EH (cell line): ENCODE results near the gene PSME2.
A peak's percentile ranks its signal among the peaks of the same experiment; 100 is the strongest.

Source experiments
- DNase-seq: peaks from one replicate; pipeline ENCODE4 v3.0.0-alpha.2; 2015; ENCODE audit warnings: low read depth

The PSME2 gene

DNA sequence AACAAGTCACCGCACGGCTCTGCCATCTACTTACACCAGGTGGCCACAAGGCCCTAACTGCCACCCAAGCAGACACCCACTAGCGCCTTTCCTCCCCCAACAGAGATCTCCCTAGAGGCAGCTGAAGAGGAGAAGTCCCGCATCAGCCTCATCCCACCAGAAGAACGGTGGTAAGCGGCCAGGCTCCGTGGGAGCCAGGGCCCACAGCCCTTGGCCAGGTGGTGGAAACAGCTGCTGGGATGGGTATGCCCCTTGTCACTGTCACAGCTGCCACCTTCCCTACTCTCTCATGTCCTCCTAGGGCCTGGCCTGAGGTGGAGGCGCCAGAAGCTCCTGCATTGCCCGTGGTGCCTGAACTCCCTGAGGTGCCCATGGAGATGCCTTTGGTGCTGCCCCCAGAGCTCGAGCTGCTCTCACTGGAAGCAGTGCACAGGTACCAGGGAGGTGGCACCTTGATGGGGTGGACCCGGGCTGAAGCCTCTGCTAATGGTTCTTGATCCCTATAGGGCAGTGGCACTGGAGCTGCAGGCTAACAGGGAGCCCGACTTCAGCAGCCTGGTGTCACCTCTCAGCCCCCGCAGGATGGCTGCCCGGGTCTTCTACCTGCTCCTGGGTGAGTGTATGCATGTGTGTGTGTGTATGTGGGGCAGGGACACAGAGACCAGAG, 33.0 kb upstream of the PSME2 start:
- DNase-seq: no peak

DNA sequence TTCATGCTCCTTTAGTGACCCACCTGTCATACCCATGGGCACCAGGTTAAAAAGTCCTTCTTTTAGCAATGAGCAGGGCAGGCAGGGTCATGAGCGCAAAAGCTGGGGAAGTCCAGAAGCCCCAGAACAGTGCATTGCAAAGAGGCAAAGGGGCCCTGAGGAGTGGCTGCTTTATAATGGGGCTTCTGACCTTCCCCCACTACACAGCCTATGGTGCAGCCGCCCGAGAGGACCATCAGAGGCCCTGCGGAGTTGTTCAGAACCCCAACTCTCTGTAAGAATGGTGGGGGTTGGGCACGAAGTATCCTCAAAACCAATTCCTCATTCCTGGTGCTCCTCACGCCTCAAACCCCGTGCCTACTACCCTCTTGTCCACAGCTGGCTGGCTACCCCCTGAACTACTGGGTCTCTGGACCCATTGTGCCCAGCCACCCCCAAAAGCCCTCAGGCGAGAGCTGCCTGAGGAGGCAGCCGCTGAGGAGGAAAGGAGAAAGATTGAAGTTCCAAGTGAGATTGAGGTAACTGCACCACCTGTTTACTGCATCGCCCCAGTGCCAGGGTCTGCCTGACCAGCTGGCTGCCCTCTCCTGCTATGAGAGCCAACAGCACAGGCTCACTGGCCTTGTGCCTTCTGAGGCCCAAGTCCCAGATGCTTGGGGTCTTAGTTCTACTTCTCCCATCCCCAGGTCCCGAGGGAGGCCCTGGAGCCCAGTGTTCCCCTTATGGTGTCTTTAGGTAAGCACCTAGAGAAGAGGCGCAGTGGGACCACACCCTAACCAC, 32.2 kb upstream of the PSME2 start:
- DNase-seq: no peak

DNA sequence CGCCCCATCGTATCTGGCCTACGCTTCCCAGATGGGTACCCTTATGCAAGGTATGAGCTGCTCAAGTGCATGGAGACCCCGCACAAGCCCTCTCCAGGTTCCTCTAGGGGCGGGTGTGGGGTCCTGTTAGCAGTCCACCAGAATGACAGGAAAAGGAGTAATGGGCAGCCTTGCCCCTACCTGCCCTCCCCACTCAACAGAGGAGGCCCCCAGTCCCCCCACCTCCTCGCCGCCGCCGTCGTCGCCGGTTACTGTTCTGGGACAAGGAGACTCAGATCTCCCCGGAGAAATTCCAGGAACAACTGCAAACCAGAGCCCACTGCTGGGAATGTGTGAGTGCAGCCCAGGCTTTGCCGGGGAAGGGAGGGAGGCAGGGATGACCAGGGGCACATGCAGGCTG, 31.5 kb upstream of the PSME2 start:
- no peak for DNase-seq

DNA sequence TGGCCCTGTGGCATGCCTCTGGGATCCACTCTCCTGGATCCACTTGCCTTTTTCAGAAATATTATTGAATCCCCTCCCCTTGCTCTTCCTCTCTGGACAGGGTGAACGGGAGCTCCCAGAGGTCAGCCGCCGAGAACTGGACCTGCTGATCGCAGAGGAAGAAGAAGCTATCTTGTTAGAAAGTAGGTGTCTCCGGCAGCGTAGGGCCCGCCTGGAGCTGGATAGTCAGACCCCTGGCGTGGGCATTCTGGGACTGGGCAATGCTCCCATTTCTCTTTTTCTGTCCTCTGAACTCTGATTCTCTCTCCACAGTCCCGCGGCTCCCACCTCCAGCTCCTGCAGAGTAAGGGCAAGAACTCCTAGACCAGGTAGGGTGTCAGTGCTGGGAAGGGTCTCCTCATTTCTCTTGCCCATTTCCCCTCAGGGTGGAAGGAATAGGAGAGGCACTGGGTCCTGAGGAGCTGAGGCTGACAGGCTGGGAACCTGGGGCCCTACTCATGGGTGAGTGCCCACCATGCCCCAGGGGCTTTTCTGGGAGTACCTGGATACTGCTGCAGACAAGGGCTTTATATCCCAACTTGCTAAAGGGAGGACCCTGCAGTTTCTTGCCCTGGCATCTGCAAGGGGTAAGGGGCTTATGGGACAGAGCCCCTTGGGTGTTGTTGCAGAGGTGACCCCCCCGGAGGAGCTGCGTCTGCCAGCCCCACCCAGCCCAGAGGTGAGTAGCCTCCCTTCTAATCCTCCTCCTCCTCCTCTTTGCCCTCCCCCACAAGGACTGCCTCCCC, 30.8 kb upstream of the PSME2 start:
- no peak for DNase-seq

DNA sequence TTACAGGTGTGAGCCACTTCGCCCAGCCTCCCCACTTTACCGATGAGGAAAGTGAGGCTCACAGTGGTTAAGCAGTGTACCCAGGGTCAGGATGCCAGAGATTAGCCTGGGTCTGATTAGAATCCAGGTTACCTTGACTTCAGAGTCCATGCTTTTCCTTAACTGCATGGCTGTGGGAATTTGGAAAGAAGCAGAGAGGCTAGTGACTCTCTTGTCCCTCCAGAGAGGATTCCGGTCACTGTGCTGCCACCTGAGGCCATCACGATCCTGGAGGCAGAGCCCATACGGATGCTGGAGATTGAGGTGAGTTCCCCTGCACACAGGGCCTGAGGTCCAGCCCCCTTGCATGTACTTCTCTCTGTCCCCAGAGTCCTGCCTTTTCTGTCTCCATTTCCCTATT, 30.2 kb upstream of the PSME2 start:
- no peak for DNase-seq

DNA sequence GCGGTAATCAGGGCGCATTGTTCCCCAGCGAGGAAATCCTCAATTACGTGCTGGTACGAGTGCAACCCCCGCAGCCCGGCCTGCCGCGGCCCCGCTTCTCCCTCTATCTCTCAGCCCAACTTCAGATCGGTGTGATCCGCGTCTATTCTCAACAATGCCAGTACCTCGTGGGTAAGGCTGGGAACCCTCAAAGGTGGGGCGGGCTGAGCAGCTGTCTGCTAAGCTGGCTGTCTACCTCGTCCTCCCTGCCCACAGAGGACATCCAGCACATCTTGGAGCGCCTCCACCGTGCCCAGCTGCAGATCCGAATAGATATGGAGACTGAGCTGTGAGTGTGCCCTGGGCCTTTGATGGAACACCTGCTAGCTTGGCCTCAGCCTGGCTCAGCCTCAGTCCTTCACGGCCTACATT, 26.5 kb upstream of the PSME2 start:
- DNase-seq: no peak

DNA sequence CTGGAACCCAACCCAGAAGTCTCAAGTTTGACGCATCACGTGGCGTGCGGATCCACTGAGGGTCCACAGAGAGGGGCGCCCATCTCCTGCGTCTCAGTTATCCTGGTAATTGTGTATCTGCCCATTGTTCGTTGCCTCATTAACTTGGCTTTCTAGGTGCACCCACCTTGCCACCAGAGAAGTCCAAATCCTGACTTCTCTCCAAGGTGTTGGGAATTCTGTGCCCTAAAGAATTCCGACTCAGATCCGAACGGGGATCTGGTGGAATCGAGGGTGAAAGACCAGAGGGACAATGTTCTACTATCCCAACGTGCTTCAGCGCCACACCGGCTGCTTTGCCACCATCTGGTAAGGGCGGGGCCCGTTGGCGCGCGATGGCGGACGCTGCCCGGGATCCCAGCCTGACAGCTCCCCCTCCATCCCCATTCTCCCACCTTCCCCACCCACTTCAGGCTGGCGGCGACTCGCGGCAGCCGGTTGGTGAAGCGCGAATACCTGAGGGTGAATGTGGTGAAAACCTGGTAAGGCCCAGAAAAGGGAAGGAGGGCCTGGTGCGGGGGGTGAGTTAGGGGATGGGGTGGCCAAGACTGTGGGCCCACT, 26.0 kb upstream of the PSME2 start:
- DNase-seq: no peak

DNA sequence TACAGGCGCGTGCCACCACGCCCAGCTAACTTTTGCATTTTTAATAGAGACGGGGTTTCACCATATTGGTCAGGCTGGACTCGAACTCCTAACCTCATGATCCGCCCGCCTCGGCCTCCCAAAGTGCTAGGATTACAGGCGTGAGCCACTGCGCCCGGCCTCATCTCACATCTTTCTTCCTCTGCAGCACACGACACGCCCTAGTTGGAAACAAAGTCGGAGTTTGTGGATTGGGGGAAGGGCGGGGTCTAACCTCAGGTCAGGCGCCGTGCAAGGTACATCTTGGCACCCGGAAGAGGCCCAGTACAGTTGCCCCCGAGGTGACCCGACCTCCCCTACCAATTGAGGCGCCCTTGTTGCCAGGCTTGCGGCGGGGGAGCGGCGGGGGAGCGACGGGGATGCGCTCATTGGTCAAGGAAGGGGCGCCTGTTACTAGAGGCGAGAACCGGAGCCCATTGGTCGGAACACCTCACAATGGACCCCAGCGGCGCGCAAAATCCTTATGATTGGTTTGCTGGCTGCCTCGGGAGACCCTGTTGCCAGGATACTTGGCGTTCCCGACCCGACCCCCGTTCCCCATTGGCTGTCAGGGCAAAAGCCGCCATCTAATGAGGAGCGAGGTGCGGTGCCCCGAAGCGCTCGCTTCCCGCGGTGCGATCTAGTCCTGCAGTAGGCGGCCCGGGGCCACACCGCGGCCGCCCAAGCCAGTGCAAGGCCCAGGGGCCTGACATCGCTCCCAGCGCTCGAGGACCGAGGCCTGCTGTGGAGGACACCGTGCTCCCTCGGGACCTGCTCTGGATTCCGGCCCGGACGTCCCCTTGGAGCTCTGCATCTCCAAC, 25.2 kb upstream of the PSME2 start, which contains the start of gene REC8:
Gene REC8 (plus strand): TSS at position 659 of the 839 bp plus-strand sequence. CDS start 473 bp downstream, outside the sequence.
- no peak for DNase-seq

DNA sequence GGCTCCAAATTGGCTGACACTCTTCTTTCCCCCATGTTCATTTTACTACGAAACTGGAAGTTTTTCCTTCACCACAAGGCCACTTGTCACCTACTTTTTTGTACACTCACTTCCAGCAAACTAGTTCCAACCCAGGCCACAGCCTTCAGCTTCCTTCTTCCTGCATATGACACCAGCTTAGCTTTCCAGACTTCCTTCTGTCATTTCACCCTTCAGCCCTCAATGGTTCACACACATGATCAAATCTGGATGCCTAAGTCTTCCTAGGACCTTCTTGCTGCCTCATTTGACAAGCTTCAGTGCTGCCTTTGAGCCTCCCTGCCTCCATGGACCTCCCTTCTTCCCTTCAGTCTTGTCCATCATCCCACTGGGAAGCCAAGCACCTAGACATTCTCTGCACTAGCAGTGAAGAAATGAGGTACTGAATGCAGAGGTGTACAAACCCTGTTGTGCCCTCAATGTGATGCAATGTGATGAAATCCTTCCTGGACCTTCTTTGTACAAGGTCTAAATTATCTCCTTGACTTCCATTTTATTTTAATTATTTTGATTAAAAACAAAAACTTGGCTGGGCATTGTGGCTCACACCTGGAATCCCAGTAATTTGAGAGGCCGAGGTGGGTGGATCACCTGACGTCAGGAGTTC, 21.2 kb upstream of the PSME2 start:
- no peak for DNase-seq

DNA sequence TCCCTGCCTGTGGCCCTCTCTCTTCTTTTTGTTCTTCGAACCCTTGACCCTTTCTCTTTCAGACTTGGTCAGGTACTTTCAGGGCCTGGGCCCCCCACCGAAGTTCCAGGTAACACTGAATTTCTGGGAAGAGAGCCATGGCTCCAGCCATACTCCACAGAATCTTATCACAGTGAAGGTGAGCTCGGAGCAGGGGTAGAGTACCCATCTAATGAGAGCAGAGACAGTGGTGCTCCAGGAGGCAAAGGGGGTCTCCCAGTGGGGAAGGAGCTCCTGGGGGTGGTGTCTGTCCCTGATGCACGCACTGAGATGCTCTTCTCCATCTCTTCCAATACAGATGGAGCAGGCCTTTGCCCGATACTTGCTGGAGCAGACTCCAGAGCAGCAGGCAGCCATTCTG, 19.4 kb upstream of the PSME2 start:
- no peak for DNase-seq

DNA sequence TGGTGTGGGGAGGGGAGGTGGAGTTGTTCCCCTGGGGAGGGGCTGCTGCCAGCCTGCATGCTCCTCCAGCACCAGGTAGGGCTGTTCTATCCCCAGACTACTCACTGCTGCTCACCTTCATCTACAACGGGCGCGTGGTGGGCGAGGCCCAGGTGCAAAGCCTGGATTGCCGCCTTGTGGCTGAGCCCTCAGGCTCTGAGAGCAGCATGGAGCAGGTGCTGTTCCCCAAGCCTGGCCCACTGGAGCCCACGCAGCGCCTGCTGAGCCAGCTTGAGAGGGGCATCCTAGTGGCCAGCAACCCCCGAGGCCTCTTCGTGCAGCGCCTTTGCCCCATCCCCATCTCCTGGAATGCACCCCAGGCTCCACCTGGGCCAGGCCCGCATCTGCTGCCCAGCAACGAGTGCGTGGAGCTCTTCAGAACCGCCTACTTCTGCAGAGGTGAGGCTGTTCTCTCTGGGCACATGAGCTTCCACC, 18.1 kb upstream of the PSME2 start:
- no peak for DNase-seq

DNA sequence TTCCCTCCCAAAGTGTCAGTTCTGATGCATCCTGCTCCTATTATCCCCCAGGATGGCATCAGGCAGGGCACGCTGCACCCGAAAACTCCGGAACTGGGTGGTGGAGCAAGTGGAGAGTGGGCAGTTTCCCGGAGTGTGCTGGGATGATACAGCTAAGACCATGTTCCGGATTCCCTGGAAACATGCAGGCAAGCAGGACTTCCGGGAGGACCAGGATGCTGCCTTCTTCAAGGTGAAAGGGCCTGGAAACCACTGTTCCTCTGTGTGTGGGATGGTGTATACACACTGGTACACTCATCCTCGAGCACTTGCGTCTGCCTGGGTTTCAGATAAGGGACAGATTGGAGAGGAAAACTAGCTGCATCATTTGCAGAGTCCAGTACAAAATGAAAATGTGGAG, 15.7 kb upstream of the PSME2 start:
- DNase-seq: peak; percentile 43

DNA sequence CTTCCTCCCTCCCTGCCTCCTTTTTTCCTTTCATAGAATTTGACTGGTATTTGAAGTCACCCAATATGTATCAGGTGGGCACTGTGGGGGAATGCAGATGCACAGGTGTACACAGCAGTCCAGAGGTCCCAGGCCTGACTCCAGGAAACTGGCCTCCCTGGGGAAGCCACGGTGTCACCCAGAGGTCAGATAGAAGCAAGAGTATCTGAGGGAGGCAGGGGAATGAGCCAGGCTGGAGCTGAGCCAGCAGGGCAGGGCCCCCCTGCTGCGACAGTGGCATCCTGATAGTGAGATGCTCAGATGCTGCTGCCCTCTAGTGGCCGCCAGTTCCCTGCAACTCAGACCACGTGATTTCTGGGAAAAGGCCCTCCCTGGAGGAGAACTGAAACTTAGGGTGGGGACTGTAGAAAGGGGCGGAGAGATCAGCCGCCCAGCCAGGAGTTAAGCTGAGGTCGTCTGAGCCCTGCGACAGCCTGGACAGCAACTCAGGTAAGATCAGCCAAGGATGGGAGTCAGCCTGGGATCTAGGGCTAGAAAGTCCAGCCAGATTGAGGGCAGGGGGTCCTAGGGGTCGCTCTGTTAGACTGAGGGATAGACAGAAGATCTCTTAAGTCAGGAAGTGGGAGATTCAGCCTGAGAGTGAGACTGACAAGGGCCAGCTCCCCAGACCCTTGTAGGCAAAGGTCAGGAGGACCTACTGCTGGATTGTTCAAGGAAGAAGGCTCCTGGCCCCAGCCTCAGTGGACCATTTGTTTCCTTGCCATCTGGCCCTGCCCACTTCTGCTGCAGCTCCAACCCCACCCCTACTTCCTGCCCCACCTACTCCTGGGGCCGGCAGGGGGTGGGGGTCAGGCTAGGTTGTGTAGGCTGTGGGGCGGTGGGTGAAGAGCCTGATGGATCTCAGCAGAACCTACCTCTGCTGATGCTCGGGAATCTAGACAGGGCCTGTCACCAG, 14.7 kb upstream of the PSME2 start, which contains the start of gene IRF9:
Gene IRF9 (plus strand): TSS at position 416 of the 955 bp plus-strand sequence. CDS start 880 bp downstream, outside the sequence.
- peak; percentile 97 for DNase-seq

DNA sequence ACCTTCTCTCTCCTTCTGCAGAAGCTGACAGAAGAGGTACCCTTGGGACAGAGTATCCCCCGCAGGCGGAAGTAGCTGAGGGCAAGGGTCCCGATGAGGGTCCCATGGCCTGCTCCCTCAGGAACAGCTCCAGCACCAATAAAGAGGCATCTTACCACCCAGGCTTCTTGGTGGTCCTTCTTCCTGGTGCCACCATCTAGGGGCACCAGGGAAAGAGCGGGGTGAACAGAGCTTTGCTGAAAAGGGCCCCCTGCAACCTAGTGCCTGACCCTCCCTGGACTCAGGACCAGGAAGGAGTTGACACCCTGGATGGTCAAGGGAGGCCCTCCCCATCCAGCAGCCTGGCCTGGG, 14.1 kb upstream of the PSME2 start:
- DNase-seq: no peak

DNA sequence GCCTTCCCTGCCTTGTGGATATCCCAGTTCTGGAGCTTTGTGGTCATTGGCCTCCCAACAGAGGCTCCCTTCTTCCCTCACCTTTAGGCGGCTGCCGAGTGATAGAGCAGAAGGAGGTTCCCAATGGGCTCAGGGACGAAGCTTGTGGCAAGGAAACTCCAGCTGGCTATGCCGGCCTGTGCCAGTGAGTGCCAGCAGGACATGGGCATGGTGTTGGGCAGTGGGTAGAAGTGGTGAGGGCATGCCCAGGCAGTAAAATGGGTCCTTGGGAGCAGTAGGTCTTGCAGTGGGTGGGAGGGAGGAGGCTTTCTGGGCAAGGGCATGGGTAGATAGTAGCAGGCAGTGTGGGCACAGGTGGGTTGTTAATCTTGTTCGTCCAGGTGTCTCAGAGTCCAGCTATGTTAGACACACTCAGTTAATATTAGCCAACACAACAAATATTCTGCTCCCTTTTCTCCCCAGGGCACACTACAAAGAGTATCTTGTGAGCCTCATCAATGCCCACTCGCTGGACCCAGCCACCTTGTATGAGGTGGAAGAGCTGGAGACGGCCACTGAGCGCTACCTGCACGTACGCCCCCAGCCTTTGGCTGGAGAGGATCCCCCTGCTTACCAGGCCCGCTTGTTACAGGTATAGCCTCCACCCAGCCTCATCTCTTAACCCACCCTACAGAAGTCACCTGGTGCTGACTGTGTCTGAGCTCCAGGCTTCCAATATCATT, 13.5 kb upstream of the PSME2 start:
- DNase-seq: no peak

DNA sequence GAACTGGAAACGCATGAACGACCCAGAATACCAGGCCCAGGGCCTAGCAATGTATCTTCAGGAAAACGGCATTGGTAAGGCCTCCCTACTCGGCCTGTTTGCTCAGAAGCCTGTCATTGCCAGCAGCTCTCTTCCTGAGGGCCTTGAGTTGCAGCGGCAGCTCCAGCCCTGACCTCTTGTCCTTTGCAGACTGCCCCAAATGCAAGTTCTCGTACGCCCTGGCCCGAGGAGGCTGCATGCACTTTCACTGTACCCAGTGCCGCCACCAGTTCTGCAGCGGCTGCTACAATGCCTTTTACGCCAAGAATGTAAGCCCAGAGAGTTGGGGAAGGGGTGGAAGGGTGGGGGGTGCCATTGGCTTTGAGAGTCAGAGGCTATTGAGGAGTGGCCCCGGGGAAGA, 10.9 kb upstream of the PSME2 start:
- DNase-seq: no peak

DNA sequence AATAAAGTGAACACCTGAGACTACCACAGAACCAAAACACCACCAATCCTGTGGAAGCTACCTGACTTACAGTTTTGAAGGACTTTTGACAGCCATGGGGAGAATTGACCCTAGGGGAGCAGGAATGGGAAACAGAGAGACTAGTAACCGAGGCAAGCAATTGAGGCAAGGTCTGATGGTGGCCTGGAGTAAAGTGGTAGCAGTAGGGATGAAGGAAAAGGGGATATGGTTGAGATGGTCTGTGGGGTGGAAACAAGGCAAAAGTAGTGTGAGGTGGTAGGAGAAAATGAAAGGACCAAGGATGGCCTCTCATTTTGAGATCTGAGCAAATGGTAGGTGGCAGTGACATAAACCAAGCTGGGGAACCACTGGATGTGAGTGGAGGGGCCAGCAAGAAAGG, 10.4 kb upstream of the PSME2 start:
- no peak for DNase-seq

DNA sequence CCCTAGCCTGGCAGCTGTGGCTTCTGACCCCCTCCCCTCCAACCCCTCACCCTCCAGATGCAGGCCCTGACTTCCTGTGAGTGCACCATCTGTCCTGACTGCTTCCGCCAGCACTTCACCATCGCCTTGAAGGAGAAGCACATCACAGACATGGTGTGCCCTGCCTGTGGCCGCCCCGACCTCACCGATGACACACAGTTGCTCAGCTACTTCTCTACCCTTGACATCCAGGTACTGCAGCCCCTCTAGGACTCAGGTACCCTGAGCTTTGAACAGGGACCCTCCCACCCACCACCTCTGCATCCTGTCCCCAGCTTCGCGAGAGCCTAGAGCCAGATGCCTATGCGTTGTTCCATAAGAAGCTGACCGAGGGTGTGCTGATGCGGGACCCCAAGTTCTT, 8.7 kb upstream of the PSME2 start:
- DNase-seq: no peak
